OCI-LY1 (cell line): ENCODE measurements around the gene KPNA1.

Source experiments
- H2AFZ ChIP-seq: fragments of 200-600 bp; sonication (generic), shearing (Covaris generic); 2 replicates; pipeline ENCODE4 v1.6.0; 2014; ENCODE audit warnings: antibody characterized with exemption, mild to moderate bottlenecking, low read length
- H3F3A ChIP-seq: fragments of 200-600 bp; sonication (generic), shearing (Covaris generic); 2 replicates; pipeline ENCODE4 v1.6.0; 2014; ENCODE audit warnings: mild to moderate bottlenecking, antibody characterized with exemption, low read length, moderate library complexity; ENCODE audit not compliant: insufficient read depth
- H3K27ac ChIP-seq: fragments of 200-600 bp; sonication (generic); 2 replicates; pipeline ENCODE4 v1.5.1; 2014; ENCODE audit warnings: low read length, mixed run types, mild to moderate bottlenecking, low read depth; ENCODE audit not compliant: poor library complexity, severe bottlenecking
- H3K27me3 ChIP-seq: fragments of 200-600 bp; sonication (generic); 2 replicates; pipeline ENCODE4 v1.6.0; 2014; ENCODE audit warnings: antibody characterized with exemption, mild to moderate bottlenecking, low read length, moderate library complexity; ENCODE audit not compliant: insufficient read depth
- H3K36me3 ChIP-seq: fragments of 200-600 bp; sonication (generic); 2 replicates; pipeline ENCODE4 v1.6.1; 2014; ENCODE audit warnings: mild to moderate bottlenecking, antibody characterized with exemption, low read length, moderate library complexity, mixed read lengths; ENCODE audit not compliant: insufficient read depth
- H3K4me1 ChIP-seq: fragments of 200-600 bp; sonication (generic); 2 replicates; pipeline ENCODE4 v1.5.1; 2014; ENCODE audit warnings: mild to moderate bottlenecking, low read length, moderate library complexity; ENCODE audit not compliant: insufficient read depth, severe bottlenecking
- H3K4me2 ChIP-seq: fragments of 200-600 bp; sonication (generic), shearing (Covaris generic); 2 replicates; pipeline ENCODE4 v1.6.1; 2014; ENCODE audit warnings: low read length
- H3K4me3 ChIP-seq: fragments of 200-600 bp; sonication (generic); 2 replicates; pipeline ENCODE4 v1.5.1; 2014; ENCODE audit warnings: low read length, low read depth, mild to moderate bottlenecking, mixed read lengths; ENCODE audit not compliant: poor library complexity, severe bottlenecking
- H3K79me2 ChIP-seq: fragments of 200-600 bp; shearing (Covaris generic); 2 replicates; pipeline ENCODE4 v1.6.1; 2016; ENCODE audit warnings: mixed run types, low read length, mixed read lengths; ENCODE audit not compliant: insufficient read depth
- H3K9ac ChIP-seq: fragments of 200-600 bp; sonication (generic), shearing (Covaris generic); 2 replicates; pipeline ENCODE4 v1.6.1; 2014; ENCODE audit warnings: mild to moderate bottlenecking, low read length, mixed read lengths
- H3K9me2 ChIP-seq: fragments of 200-600 bp; sonication (generic), shearing (Covaris generic); 2 replicates; pipeline ENCODE4 v1.6.1; 2014; ENCODE audit warnings: low read depth, mild to moderate bottlenecking, low read length, mixed read lengths
- H3K9me3 ChIP-seq: fragments of 200-600 bp; shearing (Covaris generic); 2 replicates; pipeline ENCODE4 v1.6.1; 2014; ENCODE audit warnings: low read length, mixed read lengths
- H4K20me1 ChIP-seq: fragments of 200-600 bp; sonication (generic), shearing (Covaris generic); 2 replicates; pipeline ENCODE4 v1.6.0; 2016; ENCODE audit warnings: mild to moderate bottlenecking, low read length; ENCODE audit not compliant: insufficient read depth
- CTCF ChIP-seq: fragments of 200-600 bp; sonication (generic), shearing (Covaris generic); IDR thresholded peaks from 2 replicates; pipeline ENCODE4 v1.5.1; 2017; ENCODE audit warnings: mild to moderate bottlenecking, antibody characterized with exemption, low read length, moderate library complexity, mixed read lengths
- EZH2 ChIP-seq: fragments of 200-600 bp; sonication (generic), shearing (Covaris generic); IDR thresholded peaks from 2 replicates; pipeline ENCODE4 v1.8.0; 2017; ENCODE audit warnings: borderline replicate concordance, mixed run types, mild to moderate bottlenecking, antibody characterized with exemption, low read length, moderate library complexity, mixed read lengths

KPNA1 gene

GRCh38 chr3:122548619-122549018 is 33.9 kb upstream of the KPNA1 start:
- no peaks in the 10 kb centered on the region for H3F3A ChIP-seq
- H4K20me1 ChIP-seq: no peaks in the 10 kb centered on the region
- H3K4me1 ChIP-seq: no peaks in the 10 kb centered on the region
- TF ChIP-seq EZH2: no peak
- no peak for TF ChIP-seq CTCF
- H3K79me2 ChIP-seq: no peaks in the 10 kb centered on the region
- no peak overlapping the region for H3K27ac ChIP-seq
- H2AFZ ChIP-seq: no peak overlapping the region
- H3K36me3 ChIP-seq: no peaks in the 10 kb centered on the region
- H3K9me3 ChIP-seq: no peaks in the 10 kb centered on the region
- H3K27me3 ChIP-seq: no peaks in the 10 kb centered on the region
- no peaks in the 10 kb centered on the region for H3K9me2 ChIP-seq
- no peak overlapping the region for H3K9ac ChIP-seq
- no peak overlapping the region for H3K4me3 ChIP-seq
- H3K4me2 ChIP-seq: no peak overlapping the region

- Histone ChIP-seq H3K9ac (no peak overlapping the region), H3K36me3 (no peaks in the 10 kb centered on the region), H2AFZ (no peak overlapping the region), H4K20me1 (no peaks in the 10 kb centered on the region), H3K4me2 (no peak overlapping the region), H3F3A (no peaks in the 10 kb centered on the region), H3K79me2 (no peaks in the 10 kb centered on the region), H3K9me3 (no peaks in the 10 kb centered on the region), H3K4me1 (no peaks in the 10 kb centered on the region), H3K27ac (no peak overlapping the region), H3K4me3 (no peak overlapping the region), H3K9me2 (no peaks in the 10 kb centered on the region), H3K27me3 (no peaks in the 10 kb centered on the region)
- no peak for TF ChIP-seq CTCF
- no peak for TF ChIP-seq EZH2
Observed at GRCh38 chr3:122548076-122548475, 33.3 kb upstream of the KPNA1 start.

GRCh38 chr3:122546151-122546550 is 31.4 kb upstream of the KPNA1 start:
- Histone ChIP-seq H4K20me1 (no peaks in the 10 kb centered on the region), H3K9me3 (no peaks in the 10 kb centered on the region), H3K4me1 (no peaks in the 10 kb centered on the region)

More at GRCh38 chr3:122546151-122546550, 31.4 kb upstream of the KPNA1 start:
- H3K79me2 ChIP-seq: no peaks in the 10 kb centered on the region
- H3K36me3 ChIP-seq: no peaks in the 10 kb centered on the region
- no peak overlapping the region for H3K27ac ChIP-seq
- H3K4me2 ChIP-seq: no peak overlapping the region
- no peaks in the 10 kb centered on the region for H3K27me3 ChIP-seq
- no peak overlapping the region for H2AFZ ChIP-seq
- TF ChIP-seq EZH2 (no peak), CTCF (no peak)
- H3K9me2 ChIP-seq: no peaks in the 10 kb centered on the region
- H3K9ac ChIP-seq: no peak overlapping the region
- no peaks in the 10 kb centered on the region for H3F3A ChIP-seq
- H3K4me3 ChIP-seq: no peak overlapping the region
